Right kidney (tissue), 1 donor: ENCODE data around the gene ERP44.
"Not testable (repeated sequence)": the region's sequence is repeated elsewhere in the genome, so short reads cannot be mapped to it uniquely, and the experiment has no call there.

ENCODE experiments used
- DNase-seq: peaks from one replicate; pipeline ENCODE4 v3.0.0-alpha.2; 2016

ERP44 gene

DNA sequence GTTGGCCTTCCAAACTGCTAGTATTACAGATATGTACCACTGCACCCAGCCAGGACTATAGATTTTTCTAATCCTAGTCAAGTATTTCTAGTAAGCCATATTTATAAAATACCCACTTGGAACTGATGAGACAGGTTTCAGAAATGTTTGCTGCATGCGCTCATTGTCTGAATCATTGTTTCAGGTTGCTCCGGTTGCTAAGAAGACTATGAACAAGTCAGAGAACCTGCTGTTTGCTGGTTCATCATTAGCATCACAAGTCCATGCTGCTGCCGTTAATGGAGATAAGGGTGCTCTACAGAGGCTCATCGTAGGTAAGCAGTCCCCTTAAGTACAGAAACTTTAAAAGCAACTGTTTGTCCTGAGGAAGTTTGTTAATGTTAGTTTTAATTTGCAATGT is 5.5 kb upstream of the ERP44 start:
- DNase-seq = no peak

DNA sequence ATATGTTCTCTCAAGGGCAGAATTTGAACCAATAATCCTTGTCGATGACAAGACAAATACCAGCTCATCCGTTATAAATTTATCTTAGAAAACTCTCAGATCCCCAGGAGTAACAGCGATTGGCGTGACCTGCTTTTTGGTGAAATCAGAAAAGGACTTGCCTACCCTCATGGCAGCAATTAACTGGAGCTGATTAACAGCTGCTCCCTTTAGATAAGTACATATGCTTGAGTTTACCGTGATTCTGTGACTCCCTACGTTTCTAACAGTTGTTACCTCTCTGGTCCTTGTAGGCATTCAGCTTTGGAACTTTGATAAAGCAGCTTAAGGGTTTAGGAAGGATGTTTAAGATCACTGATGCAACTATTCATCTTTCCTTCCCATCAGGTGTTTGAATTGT is 2.8 kb upstream of the ERP44 start:
- no peak for DNase-seq

- no peak for DNase-seq
These were observed 1.4 kb upstream of the ERP44 start for GRCh38 chr9:100100146-100100667.

- DNase-seq = no peak
These were observed 882 bp upstream of the ERP44 start for GRCh38 chr9:100099722-100100042.

GRCh38 chr9:100098046-100098886 is 534 bp downstream of the ERP44 start:
- DNase-seq = peak; percentile 85

DNA sequence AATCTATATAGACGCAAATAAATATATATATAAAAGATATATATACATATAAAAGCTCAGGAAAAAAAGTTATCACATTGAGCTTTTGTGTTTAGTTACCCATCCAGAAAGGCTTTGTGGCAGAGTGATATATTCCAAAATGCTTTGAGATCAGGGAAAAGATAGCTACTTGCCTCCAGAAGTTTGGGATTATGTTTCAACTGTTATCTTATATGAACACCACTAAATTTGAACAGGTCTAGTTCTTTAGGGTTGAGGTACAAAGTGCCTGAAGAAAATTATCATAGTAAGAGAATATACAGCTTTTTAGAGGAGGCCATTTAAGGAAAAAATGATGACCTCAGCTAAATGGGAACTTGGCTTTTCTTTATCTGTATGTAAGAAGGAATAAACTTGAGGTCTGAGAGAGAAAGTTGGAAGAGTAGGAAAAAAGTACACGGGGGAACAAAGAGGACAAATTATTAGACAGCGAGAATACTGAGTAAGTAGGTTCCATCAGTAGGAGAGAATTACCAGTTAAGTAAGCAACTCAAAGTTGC is 2.4 kb downstream of the ERP44 start:
- DNase-seq = no peak

DNA sequence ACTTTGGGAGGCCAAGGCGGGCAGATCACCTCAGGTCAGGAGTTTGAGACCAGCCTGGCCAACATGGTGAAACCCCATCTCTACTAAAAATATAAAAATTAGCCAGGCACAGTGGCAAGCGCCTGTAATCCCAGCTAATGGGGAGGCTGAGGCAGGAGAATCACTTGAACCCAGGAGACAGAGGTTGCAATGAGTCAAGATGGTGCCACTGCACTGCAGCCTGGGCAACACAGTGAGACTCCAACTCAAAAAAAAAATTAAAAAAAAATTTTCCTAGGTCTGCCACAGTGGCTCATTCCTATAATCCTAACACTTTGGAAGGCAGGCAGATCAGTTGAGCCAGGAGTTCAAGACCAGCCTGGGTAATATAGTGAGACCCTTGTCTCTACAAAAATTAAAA is 4.4 kb downstream of the ERP44 start:
- not testable (repeated sequence) for DNase-seq

GRCh38 chr9:100092066-100092465 is 6.7 kb downstream of the ERP44 start:
- no peak for DNase-seq

- DNase-seq = no peak
These were observed 7.2 kb downstream of the ERP44 start for GRCh38 chr9:100091650-100092049.

GRCh38 chr9:100090880-100091279 is 7.9 kb downstream of the ERP44 start:
- DNase-seq = no peak

- DNase-seq = no peak
These were observed 10.6 kb downstream of the ERP44 start for GRCh38 chr9:100088202-100088601.

DNA sequence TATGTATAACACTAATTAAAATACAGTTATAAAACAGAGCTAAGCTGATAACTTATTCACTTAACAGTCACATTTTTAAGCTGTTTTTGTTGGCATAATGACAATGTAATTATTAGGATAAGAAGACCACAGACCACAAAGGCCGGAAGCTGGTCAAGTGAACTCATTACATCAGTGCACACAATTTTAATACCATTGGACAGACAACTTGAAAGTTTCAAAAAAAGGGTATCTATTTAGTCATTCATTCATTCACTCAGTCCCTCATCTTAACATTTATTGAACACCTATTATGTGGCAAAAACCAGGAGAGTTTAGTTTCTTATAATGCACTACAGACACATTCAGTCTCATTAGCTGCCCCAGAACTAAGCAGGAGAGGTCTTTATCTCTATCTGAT is 11.6 kb downstream of the ERP44 start:
- no peak for DNase-seq

GRCh38 chr9:100086097-100086635 is 12.6 kb downstream of the ERP44 start:
- DNase-seq = no peak

- DNase-seq = no peak
These were observed 14.1 kb downstream of the ERP44 start for GRCh38 chr9:100084734-100085133.

DNA sequence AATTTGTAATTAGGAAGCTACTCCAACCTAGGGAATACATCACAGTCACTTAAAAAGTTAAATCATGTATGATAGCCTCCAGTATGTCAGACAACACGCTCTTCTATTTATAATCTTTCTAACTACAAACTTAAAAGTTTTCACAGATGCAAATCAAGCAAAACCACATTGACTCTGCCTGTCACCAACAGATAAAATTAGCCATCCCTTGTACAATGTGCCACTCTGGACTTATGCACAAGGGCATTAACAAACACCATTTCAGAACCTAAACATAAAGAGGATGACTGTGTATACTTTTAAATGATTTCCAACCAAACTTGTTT is 14.7 kb downstream of the ERP44 start:
- DNase-seq = no peak

DNA sequence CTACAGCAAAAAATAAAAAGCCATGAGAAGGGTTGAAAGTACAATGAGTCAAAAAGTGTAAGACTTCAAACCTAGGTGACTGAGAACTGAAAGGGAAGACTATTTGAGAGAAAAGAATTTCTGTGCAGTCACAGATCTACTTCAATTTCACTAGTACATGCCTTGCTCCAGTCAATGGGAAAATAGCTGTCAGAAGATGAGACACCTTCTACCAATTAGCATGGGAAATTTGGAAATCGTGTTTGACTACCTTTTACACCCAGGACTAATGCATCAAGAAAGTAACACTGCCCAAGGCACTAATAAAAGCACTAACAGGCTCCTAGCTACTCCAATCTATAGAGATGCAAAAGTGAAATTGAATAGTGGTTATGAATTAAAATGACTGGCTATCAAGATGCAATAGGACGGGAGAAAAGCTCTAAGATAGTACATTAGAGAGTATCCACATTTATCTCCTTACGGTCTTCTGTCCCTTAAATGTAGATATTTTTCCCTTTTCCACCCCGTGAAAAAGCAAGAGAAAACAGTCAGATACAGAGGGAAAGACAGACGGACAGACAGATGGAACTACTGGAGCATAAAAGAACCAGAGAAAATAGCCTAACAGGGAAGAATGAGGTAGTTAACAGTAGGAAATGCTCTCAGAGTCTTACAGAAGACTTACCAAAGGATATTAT is 15.2 kb downstream of the ERP44 start:
- DNase-seq = no peak

- DNase-seq = no peak
These were observed 16.0 kb downstream of the ERP44 start for GRCh38 chr9:100082782-100083181.

DNA sequence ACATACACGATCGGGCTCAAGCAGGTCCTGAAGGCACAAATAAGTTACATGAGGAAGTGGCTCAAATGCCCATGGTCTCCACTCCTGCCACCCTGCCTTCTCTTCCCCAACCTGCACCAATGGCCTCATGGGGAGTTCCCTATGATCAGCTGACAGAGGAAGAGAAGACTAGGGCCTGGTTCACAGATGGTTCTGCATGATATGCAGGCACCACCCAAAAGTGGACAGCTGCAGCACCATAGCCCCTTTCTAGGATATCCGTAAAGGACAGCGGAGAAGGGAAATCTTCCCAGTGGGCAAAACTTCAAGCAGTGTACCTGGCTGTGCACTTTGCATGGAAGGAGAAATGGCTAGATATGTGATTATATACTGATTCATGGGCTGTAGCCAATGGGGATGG is 22.5 kb downstream of the ERP44 start:
- not testable (repeated sequence) for DNase-seq

DNA sequence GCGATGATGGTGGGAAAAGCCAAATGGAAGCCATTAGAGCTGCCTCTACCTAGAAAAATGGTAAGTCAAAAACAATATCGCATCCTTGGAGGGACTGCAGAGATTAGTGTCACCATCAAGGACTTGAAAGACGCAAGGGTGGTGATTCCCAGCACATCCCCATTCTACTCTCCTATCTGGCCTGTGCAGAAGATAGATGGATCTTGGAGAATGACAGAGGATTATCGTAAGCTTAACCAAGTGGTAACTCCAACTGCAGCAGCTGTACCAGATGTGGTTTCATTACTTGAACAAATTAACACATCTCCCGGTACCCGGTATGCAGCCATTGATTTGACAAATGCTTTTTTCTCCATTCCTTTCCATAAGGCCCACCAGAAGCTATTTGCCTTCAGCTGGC is 23.8 kb downstream of the ERP44 start:
- no peak for DNase-seq

- no peak for DNase-seq
These were observed 24.7 kb downstream of the ERP44 start for GRCh38 chr9:100074093-100074492.

DNA sequence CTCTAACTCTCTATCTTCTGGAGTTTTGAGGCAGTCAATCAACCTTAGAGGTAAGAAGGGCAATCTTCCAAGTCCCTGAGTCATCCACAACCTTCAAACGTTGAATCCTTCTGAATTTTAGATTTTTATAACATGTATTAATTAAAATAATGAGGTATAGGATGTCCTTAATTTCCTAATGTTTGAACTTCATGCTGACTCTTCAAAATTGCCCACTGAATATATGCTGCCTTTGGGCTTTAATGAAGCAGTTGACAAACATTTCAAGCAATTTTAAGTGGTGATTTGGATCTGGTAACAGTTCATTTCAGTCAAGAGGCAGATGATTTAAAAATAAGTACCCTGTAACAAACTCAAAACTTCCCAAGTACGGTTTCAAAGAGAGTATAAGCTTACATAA is 26.0 kb downstream of the ERP44 start:
- DNase-seq = no peak

GRCh38 chr9:100071271-100071670 is 27.5 kb downstream of the ERP44 start:
- DNase-seq = no peak
